Activated CD8-positive, alpha-beta memory T cell treated with anti-CD3 and anti-CD28 coated beads for 4 hours (primary cell): Measurements from ENCODE around the gene CIAO2A.

ENCODE experiments used
- DNase-seq, 2 donors: peaks; one replicate each; pipeline ENCODE4 v3.0.0-alpha.2; 2020; ENCODE audit warnings: low read depth in 2 of 2

The CIAO2A gene

DNA sequence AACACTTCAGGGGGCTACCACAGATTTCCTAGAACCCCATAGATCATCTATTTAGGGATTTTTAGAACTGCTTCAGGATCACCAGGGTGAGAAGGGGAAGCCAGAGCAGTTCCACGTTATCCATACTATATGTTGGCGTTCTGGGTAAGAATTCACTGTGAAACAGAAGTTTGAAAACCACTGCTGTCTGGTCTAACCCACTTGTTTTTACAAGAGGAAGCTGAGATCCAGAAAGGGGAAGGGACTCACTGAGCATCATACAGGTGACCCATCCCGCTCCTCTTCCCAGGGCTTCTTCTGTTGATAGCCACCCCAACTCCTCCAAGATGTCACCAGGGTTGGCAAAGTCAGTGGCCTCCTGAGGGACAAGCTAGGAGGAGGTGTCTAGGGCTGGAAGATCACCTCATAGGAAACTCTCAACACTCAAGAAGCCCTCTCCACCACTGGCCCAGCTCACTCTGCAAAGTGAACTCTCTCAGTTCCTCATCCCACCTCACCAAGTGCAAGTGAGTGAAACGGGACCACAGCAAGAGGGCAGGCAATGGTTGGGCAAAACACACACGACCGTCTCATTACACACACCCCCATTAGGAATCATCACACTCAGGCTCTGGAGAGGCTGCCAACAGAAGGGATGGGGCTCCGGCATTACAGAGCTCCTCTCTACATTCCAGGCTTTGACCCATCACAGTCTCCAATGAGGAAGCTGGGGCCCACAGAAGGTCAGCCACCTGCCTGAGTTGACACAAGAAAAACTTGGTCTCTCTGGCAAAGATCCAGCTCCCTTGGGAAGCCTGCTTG lies 49.1 kb downstream of the CIAO2A start:
- DNase-seq = no peak

DNA sequence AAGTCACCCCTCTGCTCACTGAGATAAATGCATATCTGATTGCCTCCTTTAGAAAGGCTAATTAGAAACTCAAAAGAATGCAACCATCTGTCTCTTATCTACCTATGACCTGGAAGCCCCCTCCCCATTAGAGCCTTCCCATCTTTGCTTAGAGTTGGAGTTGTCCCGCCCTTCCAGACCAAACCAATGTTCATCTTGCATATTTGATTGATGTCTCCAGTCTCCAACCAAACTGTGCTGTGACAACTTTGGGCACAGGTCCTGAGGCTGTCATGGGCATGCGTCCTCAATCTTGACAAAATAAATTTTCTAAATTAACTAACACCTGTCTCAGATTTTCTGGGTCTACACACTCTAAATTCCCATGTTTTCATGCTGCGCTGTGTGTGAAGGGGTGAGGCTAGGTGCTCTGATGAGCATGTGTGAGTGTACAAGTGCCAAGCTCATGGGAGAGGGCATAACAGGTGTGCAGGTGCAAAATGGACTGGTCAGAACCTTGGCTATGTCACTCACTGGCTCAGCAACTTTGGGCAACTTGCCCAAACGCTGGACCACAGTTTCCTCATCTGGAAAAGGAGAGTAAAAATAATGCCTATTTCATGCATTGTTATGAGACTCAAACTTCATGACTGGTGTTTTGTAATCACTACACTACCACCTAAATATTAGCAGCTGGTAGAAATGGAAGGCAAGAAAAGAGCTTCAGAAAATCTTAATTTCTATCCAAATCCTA lies 54.6 kb downstream of the CIAO2A start:
- DNase-seq = no peak

DNA sequence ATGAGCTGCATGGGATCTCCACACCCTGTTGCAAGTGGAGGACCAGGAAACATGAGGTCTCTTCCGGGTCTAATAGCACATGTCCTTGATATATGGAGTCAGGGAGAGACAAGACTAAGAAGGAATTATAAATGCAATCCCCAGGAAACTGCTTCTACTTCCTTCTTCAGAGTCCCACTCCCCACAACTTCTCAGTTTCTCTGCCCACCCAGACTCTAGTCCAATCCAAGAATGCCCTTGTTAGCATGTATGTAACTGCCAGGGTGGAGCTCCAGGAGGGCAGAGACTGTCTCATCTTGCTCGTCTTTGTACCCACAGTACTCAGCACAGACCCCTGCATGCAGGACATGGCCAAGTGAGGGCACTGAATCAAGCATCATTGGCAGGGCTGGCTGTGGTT lies 55.7 kb downstream of the CIAO2A start:
- DNase-seq = no peak

DNA sequence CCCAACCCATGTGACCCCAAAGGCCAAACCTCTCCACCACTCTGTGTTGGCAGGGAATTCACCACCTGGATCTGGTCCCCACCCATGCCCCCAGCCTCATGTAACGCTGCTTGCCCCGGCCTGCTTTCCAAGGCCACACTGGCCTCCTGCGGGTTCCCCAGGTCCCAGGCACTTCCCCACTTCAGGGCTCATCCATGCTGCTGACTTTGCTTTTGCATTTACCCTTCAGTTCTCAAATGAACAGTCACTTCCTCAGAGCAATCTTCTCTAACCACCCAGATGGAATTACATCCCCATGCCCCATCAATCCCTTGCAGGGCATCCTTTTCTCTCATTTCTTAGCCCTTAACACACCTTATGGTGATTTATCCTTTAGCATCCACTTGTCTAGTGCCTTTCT lies 56.5 kb downstream of the CIAO2A start:
- DNase-seq = no peak

DNA sequence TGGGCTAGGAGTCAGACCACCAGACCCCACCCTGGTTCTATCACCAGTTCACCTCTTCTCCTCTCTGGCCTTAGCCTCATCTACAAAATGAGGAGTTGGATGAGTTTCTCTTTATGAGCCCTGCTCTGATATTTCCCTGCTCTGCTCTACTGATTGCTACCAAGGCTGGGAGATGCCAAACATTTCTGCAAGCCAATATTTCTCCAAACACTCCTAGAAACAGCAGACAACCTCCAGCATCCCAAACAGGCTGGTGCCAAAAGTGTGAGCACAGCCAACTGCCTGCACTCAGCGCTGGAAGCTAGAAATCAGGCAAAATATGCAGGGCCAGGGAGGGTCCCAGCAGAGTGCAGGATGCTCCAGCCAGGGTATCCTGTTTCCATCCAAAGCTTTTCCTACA lies 58.1 kb downstream of the CIAO2A start:
- no peak for DNase-seq

DNA sequence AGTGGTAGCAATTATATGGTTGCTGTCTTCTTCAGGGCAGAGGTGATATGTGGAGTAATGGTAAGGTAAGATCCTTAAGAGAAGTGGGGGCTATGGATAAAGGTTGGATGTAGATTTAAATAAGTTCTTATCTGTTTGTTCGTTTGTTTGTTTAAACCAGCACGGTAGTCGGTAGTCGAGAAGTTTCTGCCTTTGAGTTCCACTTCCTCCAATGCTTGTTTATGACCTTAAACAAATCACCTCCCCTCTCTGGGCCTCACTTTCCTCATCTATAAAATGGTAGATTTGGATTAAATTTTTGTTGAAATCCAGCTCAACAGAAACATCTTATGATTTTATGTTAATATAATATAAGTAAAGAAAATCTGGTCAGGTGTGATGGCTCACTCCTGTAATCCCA lies 59.1 kb downstream of the CIAO2A start:
- no peak for DNase-seq

DNA sequence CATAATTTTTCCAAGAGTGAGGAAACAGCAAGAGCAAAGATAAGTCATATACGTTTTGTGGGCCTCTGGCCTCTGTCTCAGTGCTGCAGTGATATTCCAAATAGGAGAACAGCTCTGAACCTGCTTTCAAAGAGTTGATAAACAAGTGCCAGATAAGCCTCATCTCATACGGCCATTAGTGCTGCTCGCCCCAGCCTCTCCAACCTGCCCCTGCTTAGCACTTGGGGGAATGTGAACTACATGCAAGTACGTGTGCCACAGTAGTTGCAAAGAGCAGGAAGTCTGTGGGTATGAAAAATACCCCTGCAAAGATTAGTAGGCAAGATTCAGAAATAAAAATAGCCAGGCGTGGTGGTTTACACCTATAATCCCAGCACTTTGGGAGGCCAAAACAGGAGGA lies 61.3 kb downstream of the CIAO2A start:
- no peak for DNase-seq

DNA sequence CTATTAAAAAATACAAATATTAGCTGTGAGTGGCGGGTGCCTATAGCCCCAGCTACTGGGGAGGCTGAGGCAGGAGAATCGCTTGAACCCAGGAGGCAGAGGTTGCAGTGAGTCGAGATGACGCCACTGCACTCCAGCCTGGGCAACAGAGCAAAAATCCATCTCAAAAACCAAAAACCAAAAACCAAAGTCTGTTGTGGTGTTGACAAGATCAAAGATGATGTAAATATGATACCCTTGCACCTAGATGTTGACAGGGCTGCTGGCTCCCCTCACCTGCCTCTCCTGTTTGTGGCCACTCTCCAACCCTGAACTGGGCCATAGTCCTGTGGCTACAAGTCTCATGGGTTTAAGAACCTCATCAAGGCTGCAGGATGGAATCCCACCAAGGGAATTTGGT lies 63.5 kb downstream of the CIAO2A start:
- no peak for DNase-seq

DNA sequence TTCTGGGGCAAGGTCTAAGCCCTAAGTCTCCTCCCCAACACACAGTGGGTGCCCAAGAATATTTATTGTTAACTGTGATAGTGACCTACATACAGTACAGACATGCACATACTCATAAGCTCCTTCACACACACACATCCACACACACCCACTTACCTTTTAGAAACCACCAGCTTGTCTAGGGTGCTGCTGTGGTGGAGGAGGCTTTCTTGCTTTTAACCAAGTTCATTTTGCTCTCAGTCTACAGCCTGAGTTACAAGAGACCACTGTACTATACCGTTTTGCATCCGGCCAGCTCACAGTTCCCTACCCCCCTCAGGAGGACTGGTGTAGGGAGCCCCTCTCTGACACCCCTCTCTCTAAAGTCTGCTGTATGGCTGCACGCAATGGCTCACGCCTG lies 64.0 kb downstream of the CIAO2A start:
- DNase-seq = no peak

DNA sequence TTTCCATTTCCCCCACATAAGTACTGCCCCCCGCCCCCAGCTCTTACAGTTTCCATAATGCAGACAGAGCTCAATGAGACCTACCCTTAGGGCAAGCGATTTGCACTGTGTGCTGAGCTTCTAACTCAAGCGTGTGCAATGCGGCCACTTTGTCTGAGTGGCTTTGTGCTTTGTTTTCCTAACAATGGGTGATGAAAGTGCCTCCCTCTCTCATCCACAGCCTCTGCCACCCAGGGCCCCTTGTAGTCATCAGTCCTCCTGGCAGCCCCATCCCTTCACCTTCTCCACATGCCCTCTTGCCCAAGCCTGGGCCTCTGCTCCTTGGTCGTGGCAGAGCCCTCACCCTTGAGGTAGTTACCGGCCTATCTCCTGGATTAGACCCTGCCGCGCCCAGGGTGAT lies 64.5 kb downstream of the CIAO2A start:
- no peak for DNase-seq

DNA sequence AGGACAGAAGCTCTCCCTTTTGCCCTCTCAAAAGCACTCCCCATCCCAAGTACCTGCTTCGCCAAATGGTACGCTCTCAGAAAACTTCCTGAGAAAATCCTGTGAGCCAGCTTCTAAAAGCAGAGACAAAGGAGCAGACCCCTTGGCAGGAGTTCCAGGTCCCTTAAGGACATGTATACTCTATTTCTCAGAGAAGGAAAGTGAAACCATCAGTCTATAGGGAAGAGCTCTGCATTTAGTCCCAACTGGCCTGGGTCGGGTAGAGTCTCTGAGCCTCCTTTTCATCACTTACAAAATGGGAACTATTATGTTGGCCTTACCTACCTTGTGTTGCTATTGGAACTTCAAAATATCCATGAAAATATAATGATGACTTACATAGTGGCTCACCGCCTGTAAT lies 67.0 kb downstream of the CIAO2A start:
- no peak for DNase-seq

DNA sequence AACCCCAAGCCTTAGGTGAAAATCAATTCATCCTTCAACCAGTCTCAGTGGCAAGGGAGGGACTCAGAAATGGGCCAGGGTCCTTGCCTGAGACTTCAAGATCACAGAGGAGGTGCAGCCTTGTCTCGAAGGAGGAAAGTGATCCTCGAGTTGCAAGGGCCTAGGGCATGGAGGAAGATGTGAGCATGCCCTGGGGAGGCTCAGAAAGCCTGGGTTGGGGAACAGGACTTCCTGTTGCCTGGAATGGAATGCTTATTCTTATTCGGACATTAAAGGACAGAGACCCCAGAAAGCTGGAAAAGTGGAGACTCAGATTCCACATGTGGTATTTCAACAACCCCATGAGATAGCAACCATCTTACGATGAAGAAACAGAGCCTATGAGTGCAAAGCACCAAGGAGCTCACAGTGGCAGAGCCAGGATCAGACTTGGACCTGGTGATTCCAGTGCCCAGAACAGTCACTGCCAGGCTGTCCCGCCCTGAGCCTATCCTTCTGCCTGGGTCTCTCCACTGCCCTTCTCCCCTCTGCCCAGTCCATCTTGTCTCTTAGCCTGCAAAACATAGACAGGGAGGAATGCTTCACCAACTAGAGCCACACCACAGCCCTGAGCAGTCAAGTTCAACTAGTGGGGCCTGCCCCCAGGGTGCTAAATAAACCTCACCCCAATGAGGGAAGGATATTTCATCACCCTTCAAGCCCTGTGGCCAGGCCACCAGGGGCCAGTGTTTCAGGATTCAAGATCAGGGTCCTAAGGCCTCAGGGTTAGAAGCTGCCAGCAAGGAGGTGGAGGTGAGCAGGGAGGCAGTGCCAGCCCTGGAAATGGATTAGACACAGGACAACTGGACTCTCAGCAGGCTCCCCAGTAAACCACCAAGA lies 69.2 kb downstream of the CIAO2A start:
- no peak for DNase-seq

DNA sequence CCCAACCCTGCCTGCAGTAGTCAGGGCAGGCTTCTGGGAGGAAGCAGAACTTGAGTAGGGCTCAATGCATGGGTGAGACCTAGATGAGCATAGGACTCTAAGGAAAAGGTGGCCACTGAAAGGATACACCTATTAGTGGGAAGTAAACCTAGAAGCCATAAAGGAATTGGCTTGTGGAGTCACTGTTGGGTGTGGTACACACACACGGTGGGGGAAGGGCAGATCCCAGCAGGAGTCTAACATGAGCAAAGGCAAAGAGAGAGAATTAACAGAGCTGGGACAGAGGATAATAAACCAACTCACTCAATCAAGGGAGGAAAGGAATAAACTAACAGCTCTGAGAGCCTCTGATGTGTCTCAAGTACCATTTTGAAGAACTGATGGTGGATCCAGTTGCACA lies 70.4 kb downstream of the CIAO2A start:
- DNase-seq = no peak

DNA sequence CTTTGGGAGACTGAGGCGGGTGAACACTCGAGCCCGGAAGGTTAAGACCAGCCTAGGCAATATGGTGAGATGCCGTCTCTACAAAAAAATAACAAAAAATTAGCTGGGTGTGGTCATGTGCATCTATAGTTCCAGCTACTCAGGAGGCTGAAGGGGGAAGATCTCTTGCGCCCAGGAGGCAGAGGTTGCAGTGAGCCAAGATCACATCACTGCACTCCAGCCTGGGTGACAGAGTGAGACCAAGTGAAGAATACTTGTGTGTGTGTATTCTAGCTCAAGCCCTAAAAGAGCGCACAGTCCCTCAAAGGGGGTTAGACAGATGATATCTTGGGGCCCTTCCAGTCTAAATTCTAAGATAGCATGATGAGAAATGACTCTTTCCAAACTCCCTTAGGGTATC lies 71.1 kb downstream of the CIAO2A start:
- no peak for DNase-seq
